ENCODE data around the gene DCT.

- TF ChIP-seq CTCF (conservative IDR thresholded peaks at IDR 0.05; ENCODE audit: low read depth, low read length), result no peak
- TF ChIP-seq EZH2phosphoT487 (IDR thresholded peaks at IDR 0.05; ENCODE audit: borderline replicate concordance, low read length), result no peak
These were observed 79.7 kb downstream of the DCT start for GRCh38 chr13:94399812-94400211.
